HCT116 (cell line): ENCODE data around the gene MAPK1. TPM values are rescaled to one million over a fixed set of nuclear protein-coding genes. Genes with fewer than 3 reads are reported as not detected.
"Not testable (repeated sequence)": the region's sequence is repeated elsewhere in the genome, so short reads cannot be mapped to it uniquely, and the experiment has no call there.

ENCODE experiments used
- ATAC-seq: fragments of 200-7000 bp; cut with Tn5 transposase; 2 replicates; pipeline ENCODE4 v1.9.1; 2020; ENCODE audit warnings: mild to moderate bottlenecking, moderate library complexity
- BruUV-seq: library from RNA; stranded (reverse); fragments of 400-500 nt; replicated peaks from 2 replicates; lab custom pipeline; 2021; lab: Mats Ljungman, UMichigan
- CTCF ChIA-PET: fragments of 300-600 bp; sonication (Branson Sonifier 250); formaldehyde crosslinking; loops from one replicate; lab custom pipeline; 2021; ENCODE audit warnings: antibody characterized with exemption; lab: Charles Lee
- POLR2A ChIA-PET: fragments of 300-600, 350-600 bp; sonication (Branson Sonifier 250); formaldehyde crosslinking; loops from one replicate; lab custom pipeline; 2021; ENCODE audit warnings: antibody characterized with exemption; lab: Charles Lee
- RAD21 ChIA-PET, 2 experiments: fragments of 300-600 bp; sonication (Branson Sonifier 250); formaldehyde crosslinking; loops; one replicate each; lab custom pipeline; 2023; ENCODE audit warnings: low total read pairs in 2 of 2; ENCODE audit not compliant: uncharacterized antibody in 2 of 2, unreplicated experiment in 2 of 2, low non-redundant PET in 1 of 2; lab: Charles Lee
- DNase-seq: peaks from one replicate; pipeline ENCODE4 v3.0.0-alpha.2; 2010; ENCODE audit warnings: low read depth, low spot score
- H2AFZ ChIP-seq: fragments of 200-600 bp; shearing (Covaris generic), sonication (generic); 2 replicates; pipeline ENCODE4 v1.6.1; 2017; ENCODE audit warnings: low read depth, mixed run types, mixed read lengths, antibody characterized with exemption, low read length; ENCODE audit not compliant: poor library complexity, severe bottlenecking
- H3K27ac ChIP-seq: 2 replicates; pipeline ENCODE4 v1.5.1; 2012; ENCODE audit warnings: low read depth, low read length
- H3K27me3 ChIP-seq: fragments of 200-600 bp; sonication (generic); 2 replicates; pipeline ENCODE4 v1.6.1; 2016; ENCODE audit warnings: mixed run types, low read length, mixed read lengths; ENCODE audit not compliant: insufficient read depth
- H3K36me3 ChIP-seq, 2 experiments: fragments of 200-500 bp in 1 of 2; fragments of 200-600 bp in 1 of 2; sonication (Bioruptor generic) in 1 of 2; sonication (generic) in 1 of 2; 2 replicates each; pipeline versions ENCODE4 v1.5.1 to v1.6.1; 2014 to 2016; ENCODE audit warnings: low read length in 2 of 2, inconsistent platforms in 1 of 2, mixed read lengths in 1 of 2, mixed run types in 1 of 2; ENCODE audit not compliant: insufficient read depth in 2 of 2, control insufficient read depth in 1 of 2
- H3K4me1 ChIP-seq, 2 experiments: fragments of 200-600 bp in 1 of 2; sonication (generic) in 1 of 2; 2 replicates each; pipeline versions ENCODE4 v1.5.1 to v1.6.1; 2012 to 2017; ENCODE audit warnings: low read length in 2 of 2, inconsistent platforms in 1 of 2, mild to moderate bottlenecking in 1 of 2, mixed read lengths in 1 of 2, mixed run types in 1 of 2, moderate library complexity in 1 of 2; ENCODE audit not compliant: insufficient read depth in 2 of 2, control insufficient read depth in 1 of 2
- H3K4me2 ChIP-seq: fragments of 200-600 bp; sonication (generic); 2 replicates; pipeline ENCODE4 v1.6.1; 2017; ENCODE audit warnings: mixed run types, low read length, mixed read lengths
- H3K4me3 ChIP-seq, 2 experiments: fragments of 200-600 bp in 1 of 2; sonication (generic) in 1 of 2; replicated peaks in 1 of 2; 2 replicates each; pipeline ENCODE4 v1.5.1; 2011 to 2016; ENCODE audit warnings: low read length in 2 of 2, control low read depth in 1 of 2, low read depth in 1 of 2, mild to moderate bottlenecking in 1 of 2, mixed read lengths in 1 of 2, mixed run types in 1 of 2
- H3K79me2 ChIP-seq: fragments of 200-600 bp; sonication (generic); 2 replicates; pipeline ENCODE4 v1.6.1; 2017; ENCODE audit warnings: mild to moderate bottlenecking, mixed run types, low read length, moderate library complexity, mixed read lengths; ENCODE audit not compliant: insufficient read depth
- H3K9ac ChIP-seq: fragments of 200-600 bp; sonication (generic); 2 replicates; pipeline ENCODE4 v1.6.1; 2016; ENCODE audit warnings: low read length, mixed read lengths
- H3K9me2 ChIP-seq: fragments of 200-600 bp; sonication (generic), shearing (Covaris generic); 2 replicates; pipeline ENCODE4 v1.6.1; 2017; ENCODE audit warnings: mixed run types, mild to moderate bottlenecking, moderate library complexity; ENCODE audit not compliant: insufficient read depth
- H3K9me3 ChIP-seq, 2 experiments: fragments of 200-500 bp in 1 of 2; fragments of 200-600 bp in 1 of 2; sonication (Bioruptor generic) in 1 of 2; sonication (generic) in 1 of 2; 2 replicates each; pipeline ENCODE4 v1.6.1; 2014 to 2017; ENCODE audit warnings: low read length in 2 of 2, mixed read lengths in 2 of 2, inconsistent platforms in 1 of 2, low read depth in 1 of 2, mild to moderate bottlenecking in 1 of 2, mixed run types in 1 of 2, moderate library complexity in 1 of 2; ENCODE audit not compliant: control insufficient read depth in 1 of 2, insufficient read depth in 1 of 2
- H4K20me1 ChIP-seq: fragments of 200-600 bp; sonication (generic), shearing (Covaris generic); 2 replicates; pipeline ENCODE4 v1.6.1; 2017; ENCODE audit warnings: mixed run types, mild to moderate bottlenecking, moderate library complexity; ENCODE audit not compliant: insufficient read depth
- EGR1 ChIP-seq: IDR thresholded peaks from 2 replicates; pipeline ENCODE4 v1.6.1; 2012; ENCODE audit warnings: low read depth
- EZH2 ChIP-seq: fragments of 200-600 bp; sonication (generic); IDR thresholded peaks from 2 replicates; pipeline ENCODE4 v1.6.1; 2017; ENCODE audit warnings: antibody characterized with exemption, mixed run types
- EZH2phosphoT487 ChIP-seq: fragments of 200-600 bp; IDR thresholded peaks from 2 replicates; pipeline ENCODE4 v1.6.1; 2018; ENCODE audit warnings: antibody characterized with exemption, borderline replicate concordance
- JUND ChIP-seq: IDR thresholded peaks from 2 replicates; pipeline ENCODE4 v1.6.1; 2012
- POLR2AphosphoS5 ChIP-seq: IDR thresholded peaks from 2 replicates; pipeline ENCODE4 v1.6.1; 2011; ENCODE audit warnings: mild to moderate bottlenecking, low read depth, low read length, moderate library complexity
- RAD21 ChIP-seq: IDR thresholded peaks from 2 replicates; pipeline ENCODE4 v1.6.1; 2012; ENCODE audit warnings: low read depth, mild to moderate bottlenecking
- ZFX ChIP-seq: fragments of 450-650 bp; IDR thresholded peaks from 2 replicates; pipeline ENCODE4 v1.6.1; 2017
- intact Hi-C: fragments of 100-400 bp; cut with micrococcal nuclease; formaldehyde crosslinking; loops from 2 replicates; pipeline ENCODE4 v1.10.0; 2022
- total RNA-seq: library from RNA; stranded (reverse); gene quantifications from one replicate; pipeline ENCODE4 v1.2.1, GENCODE V29; 2021; ENCODE audit not compliant: unreplicated experiment
- TF ChIP-seq, protein P1 (sequence below), 3 experiments: fragments of 200-600 bp in 1 of 3; sonication (generic) in 1 of 3; IDR thresholded peaks in 2 of 3; conservative IDR thresholded peaks in 1 of 3; 2 replicates each; pipeline ENCODE4 v1.5.1; 2012 to 2017; ENCODE audit warnings: low read depth in 2 of 3, low read length in 2 of 3, antibody characterized with exemption in 1 of 3, borderline replicate concordance in 1 of 3, control low read depth in 1 of 3, mild to moderate bottlenecking in 1 of 3, mixed read lengths in 1 of 3, mixed run types in 1 of 3, moderate library complexity in 1 of 3; ENCODE audit not compliant: insufficient read depth in 1 of 3
- TF ChIP-seq, protein P2 (sequence below): IDR thresholded peaks from 2 replicates; pipeline ENCODE4 v1.6.1; 2012; ENCODE audit warnings: low read depth

Gene MAPK1
- total RNA-seq, 1 experiment from 2014 or later = 137 TPM

DNA sequence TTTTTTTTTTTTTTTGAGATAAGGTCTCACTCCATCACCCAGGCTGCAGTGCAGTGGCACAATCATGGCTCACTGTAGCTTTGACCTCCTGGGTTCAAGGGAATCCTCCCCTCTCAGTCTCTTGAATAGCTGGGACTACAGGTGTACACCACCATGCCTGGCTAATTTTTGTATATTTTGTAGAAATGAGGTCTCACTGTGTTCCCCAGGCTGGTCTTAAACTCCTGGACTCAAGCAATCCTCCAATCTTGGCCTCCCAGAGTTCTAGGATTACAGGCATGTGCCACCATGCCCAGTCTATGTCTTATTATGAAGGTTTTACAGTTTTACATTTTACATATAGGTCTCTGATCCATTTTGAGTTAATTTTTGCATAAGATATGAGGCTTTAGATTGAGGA is 20.4 kb upstream of the MAPK1 start:
- ATAC-seq (no peak), DNase-seq (no peak)
- no peak overlapping the region for H3K4me2 ChIP-seq
- no peaks in the 10 kb centered on the region for H3K9me2 ChIP-seq
- no peaks in the 10 kb centered on the region for H4K20me1 ChIP-seq
- H3K9me3 ChIP-seq = no peaks in the 10 kb centered on the region
- TF ChIP-seq ZFX (no peak), POLR2AphosphoS5 (no peak), RAD21 (no peak), JUND (no peak), EZH2phosphoT487 (no peak), EGR1 (no peak), EZH2 (no peak)
- TF ChIP-seq, protein P1, sequence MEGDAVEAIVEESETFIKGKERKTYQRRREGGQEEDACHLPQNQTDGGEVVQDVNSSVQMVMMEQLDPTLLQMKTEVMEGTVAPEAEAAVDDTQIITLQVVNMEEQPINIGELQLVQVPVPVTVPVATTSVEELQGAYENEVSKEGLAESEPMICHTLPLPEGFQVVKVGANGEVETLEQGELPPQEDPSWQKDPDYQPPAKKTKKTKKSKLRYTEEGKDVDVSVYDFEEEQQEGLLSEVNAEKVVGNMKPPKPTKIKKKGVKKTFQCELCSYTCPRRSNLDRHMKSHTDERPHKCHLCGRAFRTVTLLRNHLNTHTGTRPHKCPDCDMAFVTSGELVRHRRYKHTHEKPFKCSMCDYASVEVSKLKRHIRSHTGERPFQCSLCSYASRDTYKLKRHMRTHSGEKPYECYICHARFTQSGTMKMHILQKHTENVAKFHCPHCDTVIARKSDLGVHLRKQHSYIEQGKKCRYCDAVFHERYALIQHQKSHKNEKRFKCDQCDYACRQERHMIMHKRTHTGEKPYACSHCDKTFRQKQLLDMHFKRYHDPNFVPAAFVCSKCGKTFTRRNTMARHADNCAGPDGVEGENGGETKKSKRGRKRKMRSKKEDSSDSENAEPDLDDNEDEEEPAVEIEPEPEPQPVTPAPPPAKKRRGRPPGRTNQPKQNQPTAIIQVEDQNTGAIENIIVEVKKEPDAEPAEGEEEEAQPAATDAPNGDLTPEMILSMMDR (IDR thresholded peaks at IDR 0.05 in 2 of 3, conservative IDR thresholded peaks at IDR 0.05 in 1 of 3; ENCODE audit: borderline replicate concordance in 1 of 3, insufficient read depth in 1 of 3, low read depth in 2 of 3, low read length in 2 of 3) = no peak
- TF ChIP-seq, protein P2, sequence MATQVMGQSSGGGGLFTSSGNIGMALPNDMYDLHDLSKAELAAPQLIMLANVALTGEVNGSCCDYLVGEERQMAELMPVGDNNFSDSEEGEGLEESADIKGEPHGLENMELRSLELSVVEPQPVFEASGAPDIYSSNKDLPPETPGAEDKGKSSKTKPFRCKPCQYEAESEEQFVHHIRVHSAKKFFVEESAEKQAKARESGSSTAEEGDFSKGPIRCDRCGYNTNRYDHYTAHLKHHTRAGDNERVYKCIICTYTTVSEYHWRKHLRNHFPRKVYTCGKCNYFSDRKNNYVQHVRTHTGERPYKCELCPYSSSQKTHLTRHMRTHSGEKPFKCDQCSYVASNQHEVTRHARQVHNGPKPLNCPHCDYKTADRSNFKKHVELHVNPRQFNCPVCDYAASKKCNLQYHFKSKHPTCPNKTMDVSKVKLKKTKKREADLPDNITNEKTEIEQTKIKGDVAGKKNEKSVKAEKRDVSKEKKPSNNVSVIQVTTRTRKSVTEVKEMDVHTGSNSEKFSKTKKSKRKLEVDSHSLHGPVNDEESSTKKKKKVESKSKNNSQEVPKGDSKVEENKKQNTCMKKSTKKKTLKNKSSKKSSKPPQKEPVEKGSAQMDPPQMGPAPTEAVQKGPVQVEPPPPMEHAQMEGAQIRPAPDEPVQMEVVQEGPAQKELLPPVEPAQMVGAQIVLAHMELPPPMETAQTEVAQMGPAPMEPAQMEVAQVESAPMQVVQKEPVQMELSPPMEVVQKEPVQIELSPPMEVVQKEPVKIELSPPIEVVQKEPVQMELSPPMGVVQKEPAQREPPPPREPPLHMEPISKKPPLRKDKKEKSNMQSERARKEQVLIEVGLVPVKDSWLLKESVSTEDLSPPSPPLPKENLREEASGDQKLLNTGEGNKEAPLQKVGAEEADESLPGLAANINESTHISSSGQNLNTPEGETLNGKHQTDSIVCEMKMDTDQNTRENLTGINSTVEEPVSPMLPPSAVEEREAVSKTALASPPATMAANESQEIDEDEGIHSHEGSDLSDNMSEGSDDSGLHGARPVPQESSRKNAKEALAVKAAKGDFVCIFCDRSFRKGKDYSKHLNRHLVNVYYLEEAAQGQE = no peak
- BruUV-seq = no TSS peak
- no peak overlapping the region for H3K4me3 ChIP-seq
- no peaks in the 10 kb centered on the region for H3K27me3 ChIP-seq
- ChIA-PET POLR2A (no interaction called here), CTCF (no interaction called here), RAD21 (no interaction called here)
- intact Hi-C loops = no loop called here
- no peak overlapping the region for H2AFZ ChIP-seq
- no peaks in the 10 kb centered on the region for H3K4me1 ChIP-seq
- H3K27ac ChIP-seq = no peak overlapping the region
- H3K9ac ChIP-seq = no peak overlapping the region
- H3K36me3 ChIP-seq = no peaks in the 10 kb centered on the region
- H3K79me2 ChIP-seq = no peaks in the 10 kb centered on the region

DNA sequence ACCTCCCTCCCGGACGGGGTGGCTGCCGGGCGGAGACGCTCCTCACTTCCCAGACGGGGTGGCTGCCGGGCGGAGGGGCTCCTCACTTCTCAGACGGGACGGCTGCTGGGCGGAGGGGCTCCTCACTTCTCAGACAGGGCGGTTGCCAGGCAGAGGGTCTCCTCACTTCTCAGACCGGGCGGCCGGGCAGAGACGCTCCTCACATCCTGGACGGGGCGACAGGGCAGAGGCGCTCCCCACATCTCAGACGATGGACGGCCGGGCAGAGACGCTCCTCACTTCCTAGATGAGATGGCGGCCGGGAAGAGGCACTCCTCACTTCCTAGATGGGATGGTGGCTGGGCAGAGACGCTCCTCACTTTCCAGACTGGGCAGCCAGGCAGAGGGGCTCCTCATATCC is 16.5 kb upstream of the MAPK1 start:
- H3K4me3 ChIP-seq, intact Hi-C loops, H3K4me2 ChIP-seq, H3K36me3 ChIP-seq, RAD21 ChIA-PET, H3K9me3 ChIP-seq, H3K4me1 ChIP-seq, H3K27ac ChIP-seq, DNase-seq, POLR2A ChIA-PET, H3K9me2 ChIP-seq, BruUV-seq, ATAC-seq, CTCF ChIA-PET, H4K20me1 ChIP-seq, H2AFZ ChIP-seq, H3K27me3 ChIP-seq, H3K79me2 ChIP-seq, H3K9ac ChIP-seq: not testable (repeated sequence)

DNA sequence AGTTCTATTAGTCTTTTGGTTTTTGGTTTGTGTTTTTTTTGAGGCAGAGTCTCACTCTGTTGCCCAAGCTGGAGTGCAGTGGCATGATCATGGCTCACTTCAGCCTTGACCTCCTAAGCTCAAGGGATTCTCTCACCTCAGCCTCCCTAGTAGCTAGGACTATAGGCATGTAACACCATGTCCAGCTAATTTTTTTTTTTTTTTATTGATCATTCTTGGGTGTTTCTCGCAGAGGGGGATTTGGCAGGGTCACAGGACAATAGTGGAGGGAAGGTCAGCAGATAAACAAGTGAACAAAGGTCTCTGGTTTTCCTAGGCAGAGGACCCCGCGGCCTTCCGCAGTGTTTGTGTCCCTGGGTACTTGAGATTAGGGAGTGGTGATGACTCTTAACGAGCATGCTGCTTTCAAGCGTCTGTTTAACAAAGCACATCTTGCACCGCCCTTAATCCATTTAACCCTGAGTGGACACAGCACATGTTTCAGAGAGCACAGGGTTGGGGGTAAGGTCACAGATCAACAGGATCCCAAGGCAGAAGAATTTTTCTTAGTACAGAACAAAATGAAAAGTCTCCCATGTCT is 15.4 kb upstream of the MAPK1 start:
- BruUV-seq, H3K36me3 ChIP-seq, intact Hi-C loops, RAD21 ChIA-PET, H3K4me2 ChIP-seq, H3K9me2 ChIP-seq, H3K9me3 ChIP-seq, H3K9ac ChIP-seq, H3K4me3 ChIP-seq, H3K27ac ChIP-seq, H2AFZ ChIP-seq, H3K79me2 ChIP-seq, H3K4me1 ChIP-seq, POLR2A ChIA-PET, H4K20me1 ChIP-seq, CTCF ChIA-PET, DNase-seq, H3K27me3 ChIP-seq, ATAC-seq: not testable (repeated sequence)
